Activated T-helper 17 cell treated with anti-CD3 and anti-CD28 coated beads, Interleukin-2, amount 50 U/mL, for 72 hours (primary cell): ENCODE data around the gene DRAP1. TPM values are rescaled to one million over a fixed set of nuclear protein-coding genes. Genes with fewer than 3 reads are reported as not detected.
A peak's percentile ranks its signal among the peaks of the same experiment; 100 is the strongest.
"Not testable (repeated sequence)": the region's sequence is repeated elsewhere in the genome, so short reads cannot be mapped to it uniquely, and the experiment has no call there.

Experiments
- ATAC-seq: fragments of 150-1000 bp; cut with Tn5 transposase; replicated peaks from 2 replicates; pipeline ENCODE4 v1.10.0; 2021; ENCODE audit warnings: mild to moderate bottlenecking, moderate library complexity
- H3K27ac Mint-ChIP-seq: one replicate; pipeline ENCODE4 v1.8.0; 2022; ENCODE audit warnings: mixed read lengths
- H3K27me3 Mint-ChIP-seq: one replicate; pipeline ENCODE4 v1.8.0; 2022; ENCODE audit warnings: mixed read lengths
- H3K36me3 Mint-ChIP-seq: one replicate; pipeline ENCODE4 v1.8.0; 2022; ENCODE audit warnings: low read depth, mild to moderate bottlenecking, mixed read lengths
- H3K4me1 Mint-ChIP-seq: one replicate; pipeline ENCODE4 v1.8.0; 2022; ENCODE audit warnings: mixed read lengths
- H3K4me3 Mint-ChIP-seq: one replicate; pipeline ENCODE4 v1.8.0; 2022; ENCODE audit warnings: mild to moderate bottlenecking, mixed read lengths
- H3K9me3 Mint-ChIP-seq: one replicate; pipeline ENCODE4 v1.8.0; 2022; ENCODE audit warnings: mixed read lengths
- total RNA-seq, 2 donors: library from RNA; stranded (reverse); gene quantifications; one replicate each; pipeline ENCODE4 v1.2.3, GENCODE V29; 2022

The DRAP1 gene
- total RNA-seq, 2 donors from 2014 or later, result 85.3 to 94.5 TPM

DNA sequence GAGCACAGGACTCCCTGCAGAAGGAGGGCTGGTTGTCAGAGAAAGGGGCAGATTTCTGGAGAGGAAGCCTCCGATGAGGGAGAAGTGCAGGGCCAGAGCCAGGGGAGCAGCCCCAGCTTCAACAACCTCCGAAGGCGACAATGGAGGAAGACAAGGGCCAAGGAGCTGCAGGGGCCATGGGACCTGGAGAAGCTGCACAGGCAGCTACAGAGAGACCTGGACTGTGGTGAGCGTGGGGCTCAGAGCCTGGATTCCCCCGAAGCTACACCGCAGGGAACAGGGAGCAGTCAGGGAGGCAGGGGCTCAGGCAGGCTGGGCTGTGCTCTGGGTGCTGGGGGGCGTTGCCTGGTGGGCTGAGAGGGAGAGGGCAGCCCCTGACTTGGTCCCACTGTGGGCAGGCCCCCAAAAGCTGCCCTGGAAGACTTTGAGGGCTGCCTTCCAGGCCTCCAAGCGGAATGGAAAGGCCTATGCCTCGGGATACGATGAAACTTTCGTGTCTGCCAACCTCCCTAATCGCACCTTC is 28.4 kb downstream of the DRAP1 start:
- no peak for ATAC-seq
- Mint-ChIP-seq H3K4me3 (no peak overlapping the region), H3K27ac (no peak overlapping the region), H3K9me3 (no peaks in the 10 kb centered on the region), H3K4me1 (no peaks in the 10 kb centered on the region), H3K27me3 (no peaks in the 10 kb centered on the region), H3K36me3 (no peaks in the 10 kb centered on the region)

GRCh38 chr11:65950711-65951110 is 31.5 kb downstream of the DRAP1 start:
- H3K27ac Mint-ChIP-seq, H3K9me3 Mint-ChIP-seq, H3K4me1 Mint-ChIP-seq, H3K4me3 Mint-ChIP-seq, H3K36me3 Mint-ChIP-seq, ATAC-seq, H3K27me3 Mint-ChIP-seq: not testable (repeated sequence)

- not testable (repeated sequence) for H3K4me1 Mint-ChIP-seq, H3K36me3 Mint-ChIP-seq, H3K27me3 Mint-ChIP-seq, ATAC-seq, H3K27ac Mint-ChIP-seq, H3K9me3 Mint-ChIP-seq, H3K4me3 Mint-ChIP-seq
These were observed 32.4 kb downstream of the DRAP1 start for GRCh38 chr11:65951641-65952040.

GRCh38 chr11:65952052-65952521 is 32.9 kb downstream of the DRAP1 start:
- no peak for ATAC-seq
- Mint-ChIP-seq H3K9me3 (no peaks in the 10 kb centered on the region), H3K27me3 (no peaks in the 10 kb centered on the region), H3K4me1 (no peaks in the 10 kb centered on the region), H3K27ac (no peak overlapping the region), H3K36me3 (no peaks in the 10 kb centered on the region), H3K4me3 (no peak overlapping the region)

DNA sequence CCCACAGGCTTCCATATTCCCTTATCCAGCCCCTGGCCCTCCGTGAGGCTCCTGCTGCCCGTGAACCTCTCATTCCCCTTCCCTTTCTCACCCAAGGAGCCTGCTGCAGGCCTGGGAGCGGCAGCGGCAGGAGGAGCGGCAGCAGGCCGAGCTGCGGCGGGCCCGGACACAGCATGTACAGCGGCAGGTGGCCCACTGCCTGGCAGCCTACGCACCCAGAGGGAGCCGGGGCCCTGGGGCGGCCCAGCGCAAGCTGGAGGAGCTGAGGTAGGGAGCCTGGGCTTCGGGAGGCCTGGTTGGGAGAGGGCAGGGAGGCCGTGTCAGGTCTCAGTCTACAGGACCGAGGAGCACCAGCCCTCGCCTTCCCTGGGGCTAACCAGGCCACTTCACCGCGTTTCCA is 34.2 kb downstream of the DRAP1 start:
- no peak for ATAC-seq
- H3K4me3 Mint-ChIP-seq, result no peak overlapping the region
- no peaks in the 10 kb centered on the region for H3K36me3 Mint-ChIP-seq
- H3K4me1 Mint-ChIP-seq, result no peaks in the 10 kb centered on the region
- no peaks in the 10 kb centered on the region for H3K9me3 Mint-ChIP-seq
- H3K27me3 Mint-ChIP-seq, result no peaks in the 10 kb centered on the region
- H3K27ac Mint-ChIP-seq, result no peak overlapping the region

- no peaks in the 10 kb centered on the region for H3K36me3 Mint-ChIP-seq
- H3K27ac Mint-ChIP-seq, result no peak overlapping the region
- H3K4me3 Mint-ChIP-seq, result no peak overlapping the region
- no peak for ATAC-seq
- no peaks in the 10 kb centered on the region for H3K27me3 Mint-ChIP-seq
- no peaks in the 10 kb centered on the region for H3K9me3 Mint-ChIP-seq
- no peaks in the 10 kb centered on the region for H3K4me1 Mint-ChIP-seq
These were observed 35.5 kb downstream of the DRAP1 start for GRCh38 chr11:65954771-65955170.

DNA sequence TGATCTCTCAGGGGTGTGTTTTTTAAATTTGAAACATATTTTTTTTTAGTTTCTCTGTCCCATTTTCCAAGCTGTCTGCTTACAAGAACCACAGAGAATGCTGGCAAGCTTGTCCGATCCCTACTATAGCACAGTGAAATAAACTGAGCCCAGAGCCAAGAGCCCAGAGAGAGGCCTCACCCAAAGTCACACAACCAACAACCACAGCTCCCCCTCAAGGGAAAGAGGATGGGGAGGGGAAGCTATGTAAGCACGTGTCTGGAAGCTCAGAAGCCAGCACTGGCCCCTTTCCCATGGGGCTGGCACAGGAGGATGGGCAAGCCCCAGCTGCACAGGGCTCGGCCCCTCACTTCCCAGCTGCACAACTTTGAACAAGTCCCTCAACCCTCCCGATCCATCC is 39.1 kb downstream of the DRAP1 start:
- peak overlapping the region; percentile 71 for H3K4me3 Mint-ChIP-seq
- H3K36me3 Mint-ChIP-seq, result peaks cover 18% of the 10 kb centered on the region
- ATAC-seq, result no peak
- peaks cover 12% of the 10 kb centered on the region for H3K4me1 Mint-ChIP-seq
- H3K27ac Mint-ChIP-seq, result peak overlapping the region; percentile 90
- H3K27me3 Mint-ChIP-seq, result no peaks in the 10 kb centered on the region
- no peaks in the 10 kb centered on the region for H3K9me3 Mint-ChIP-seq

DNA sequence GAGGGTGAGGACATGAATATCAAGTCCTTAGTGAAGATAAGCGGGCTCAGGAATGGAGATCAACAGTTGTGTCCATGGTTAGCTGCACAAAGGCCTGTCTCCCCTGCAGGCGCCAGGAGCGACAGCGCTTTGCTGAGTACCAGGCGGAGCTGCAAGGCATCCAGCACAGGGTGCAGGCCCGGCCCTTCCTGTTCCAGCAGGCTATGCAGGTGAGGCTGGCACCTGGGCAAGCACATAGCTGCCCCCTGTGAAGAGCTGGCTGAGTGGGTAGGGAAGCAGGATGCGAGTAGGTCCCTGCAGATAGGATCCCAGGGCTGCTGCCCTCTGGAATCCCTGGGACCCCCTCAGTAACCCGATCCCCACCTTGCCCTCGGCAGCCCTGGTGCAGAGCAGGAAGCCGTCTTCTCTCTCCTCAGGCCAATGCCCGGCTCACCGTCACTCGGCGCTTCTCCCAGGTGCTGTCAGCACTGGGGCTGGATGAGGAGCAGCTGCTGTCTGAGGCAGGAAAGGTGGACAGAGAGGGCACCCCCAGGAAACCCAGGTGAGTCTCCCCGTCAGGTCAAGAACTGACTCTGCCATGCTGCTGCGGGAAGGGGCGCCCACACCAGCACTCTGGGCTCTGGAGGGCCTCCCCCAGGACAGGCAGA is 39.7 kb downstream of the DRAP1 start:
- Mint-ChIP-seq H3K4me3 (no peak overlapping the region), H3K4me1 (peaks cover 13% of the 10 kb centered on the region), H3K36me3 (peaks cover 24% of the 10 kb centered on the region), H3K27me3 (no peaks in the 10 kb centered on the region), H3K9me3 (no peaks in the 10 kb centered on the region), H3K27ac (peak overlapping the region; percentile 90)
- ATAC-seq, result no peak

- Mint-ChIP-seq H3K4me1 (peaks cover 15% of the 10 kb centered on the region), H3K27ac (peak overlapping the region; percentile 90), H3K9me3 (no peaks in the 10 kb centered on the region), H3K4me3 (peak overlapping the region; percentile 94), H3K27me3 (no peaks in the 10 kb centered on the region), H3K36me3 (peaks cover 43% of the 10 kb centered on the region)
- peak; percentile 1 for ATAC-seq
These were observed 41.6 kb downstream of the DRAP1 start for GRCh38 chr11:65960824-65961266.

DNA sequence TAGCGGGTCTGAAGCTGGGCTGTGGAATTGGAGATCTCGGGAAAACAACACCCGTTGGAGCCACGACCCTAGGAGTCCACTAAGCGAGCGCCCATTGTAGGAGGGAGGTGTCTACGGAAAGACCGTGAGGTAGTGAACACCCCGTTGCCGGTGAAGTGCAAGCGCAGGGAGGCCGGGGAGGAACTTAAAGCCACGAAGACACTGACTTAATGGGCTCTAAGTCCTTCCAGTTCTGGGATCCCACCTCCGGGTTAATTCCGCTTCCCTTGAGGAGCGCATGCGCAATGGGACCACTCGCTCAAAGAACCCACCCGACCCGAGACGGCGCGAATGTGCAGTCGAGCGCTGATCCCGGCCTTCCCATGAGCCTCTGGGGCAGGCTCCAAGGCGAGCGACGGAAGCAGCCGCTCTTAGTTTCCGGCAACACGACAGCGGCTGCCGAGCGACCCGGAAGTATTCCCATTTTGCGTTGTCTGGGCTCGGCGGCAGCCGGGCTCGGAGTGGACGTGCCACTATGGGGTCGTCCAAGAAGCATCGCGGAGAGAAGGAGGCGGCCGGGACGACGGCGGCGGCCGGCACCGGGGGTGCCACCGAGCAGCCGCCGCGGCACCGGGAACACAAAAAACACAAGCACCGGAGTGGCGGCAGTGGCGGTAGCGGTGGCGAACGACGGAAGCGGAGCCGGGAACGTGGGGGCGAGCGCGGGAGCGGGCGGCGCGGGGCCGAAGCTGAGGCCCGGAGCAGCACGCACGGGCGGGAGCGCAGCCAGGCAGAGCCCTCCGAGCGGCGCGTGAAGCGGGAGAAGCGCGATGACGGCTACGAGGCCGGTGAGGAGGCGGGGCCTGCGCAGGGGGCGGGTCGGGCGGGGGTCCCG is 42.3 kb downstream of the DRAP1 start, which contains the start of gene SART1:
TSS of gene SART1 (plus strand) at position 468 of the 874 bp plus-strand sequence. CDS start at position 515, 47 bp downstream.
- Mint-ChIP-seq H3K4me1 (peaks cover 17% of the 10 kb centered on the region), H3K9me3 (no peaks in the 10 kb centered on the region), H3K27ac (peak within 1 kb of the TSS; percentile 90), H3K27me3 (no peaks in the 10 kb centered on the region), H3K4me3 (peak within 1 kb of the TSS; percentile 94), H3K36me3 (peaks cover 50% of the 10 kb centered on the region)
- ATAC-seq, result peak; percentile 93

- Mint-ChIP-seq H3K27me3 (no peaks in the 10 kb centered on the region), H3K36me3 (peaks cover 56% of the 10 kb centered on the region), H3K9me3 (no peaks in the 10 kb centered on the region), H3K4me3 (peak overlapping the region; percentile 94), H3K27ac (peak overlapping the region; percentile 90), H3K4me1 (peaks cover 17% of the 10 kb centered on the region)
- no peak for ATAC-seq
These were observed 42.9 kb downstream of the DRAP1 start for GRCh38 chr11:65962141-65962564.

GRCh38 chr11:65964906-65965305 is 45.7 kb downstream of the DRAP1 start:
- Mint-ChIP-seq H3K27me3 (no peaks in the 10 kb centered on the region), H3K4me1 (peaks cover 26% of the 10 kb centered on the region), H3K4me3 (no peak overlapping the region), H3K27ac (no peak overlapping the region), H3K9me3 (no peaks in the 10 kb centered on the region), H3K36me3 (peaks cover 84% of the 10 kb centered on the region)
- no peak for ATAC-seq

GRCh38 chr11:65965986-65966762 is 46.9 kb downstream of the DRAP1 start:
- Mint-ChIP-seq H3K27ac (no peak overlapping the region), H3K4me1 (peaks cover 26% of the 10 kb centered on the region), H3K36me3 (peaks cover 92% of the 10 kb centered on the region), H3K9me3 (no peaks in the 10 kb centered on the region), H3K4me3 (no peak overlapping the region), H3K27me3 (no peaks in the 10 kb centered on the region)
- ATAC-seq, result no peak

GRCh38 chr11:65967329-65967934 is 48.2 kb downstream of the DRAP1 start:
- no peak overlapping the region for H3K4me3 Mint-ChIP-seq
- no peaks in the 10 kb centered on the region for H3K9me3 Mint-ChIP-seq
- H3K4me1 Mint-ChIP-seq, result peaks cover 23% of the 10 kb centered on the region
- peaks cover 94% of the 10 kb centered on the region for H3K36me3 Mint-ChIP-seq
- H3K27ac Mint-ChIP-seq, result no peak overlapping the region
- no peak for ATAC-seq
- H3K27me3 Mint-ChIP-seq, result no peaks in the 10 kb centered on the region
